Measurements from ENCODE around the gene LITAF. TPM values are rescaled to one million over a fixed set of nuclear protein-coding genes. Genes with fewer than 3 reads are reported as not detected.

The LITAF gene
- polyA plus RNA-seq, 3 donors: 67.9 to 118 (median 69.0) TPM

- H3K4me1 ChIP-seq (ENCODE audit: control insufficient read depth in 1 of 2, insufficient read depth in 2 of 2, low read length in 2 of 2): peaks cover 55 to 60% of the 10 kb centered on the region in 2 donors
- H4K20me1 ChIP-seq (ENCODE audit: insufficient read depth, low read length): no peaks in the 10 kb centered on the region
- H3K79me2 ChIP-seq (ENCODE audit: insufficient read depth, low read length): no peaks in the 10 kb centered on the region
- no peak overlapping the region for H3K4me2 ChIP-seq (replicated peaks; ENCODE audit: extremely low read depth, low read length, poor library complexity, severe bottlenecking)
- no peak for TF ChIP-seq CTCF (IDR thresholded peaks at IDR 0.05)
- intact Hi-C loops (cut with micrococcal nuclease): loop anchor here in 1 of 2 donors (5.0 kb wide), 1 partner anchor 53 kb away; no protein-coding TSS in a partner anchor
- H3K27me3 ChIP-seq (ENCODE audit: control insufficient read depth in 2 of 2, insufficient read depth in 2 of 2, low read length in 2 of 2): no peaks in the 10 kb centered on the region
- H3K9ac ChIP-seq (ENCODE audit: insufficient read depth, low read length, poor library complexity, severe bottlenecking): no peak overlapping the region
- peaks cover 61% of the 10 kb centered on the region for H3K4me1 Mint-ChIP-seq
- no peaks in the 10 kb centered on the region for H3K36me3 ChIP-seq (replicated peaks in 1 of 2; ENCODE audit: control insufficient read depth in 1 of 2, insufficient read depth in 2 of 2, low read length in 2 of 2)
- H3K27me3 Mint-ChIP-seq (ENCODE audit: low read depth in 3 of 3): peaks cover 1 to 34% (median 7%) of the 10 kb centered on the region in 3 donors
- H3K9me3 Mint-ChIP-seq: no peaks in the 10 kb centered on the region
- no peak for DNase-seq
- no peaks in the 10 kb centered on the region for H3K9me3 ChIP-seq (replicated peaks in 1 of 2; ENCODE audit: control insufficient read depth in 1 of 2, insufficient read depth in 1 of 2, low read length in 2 of 2)
- H3K4me3 Mint-ChIP-seq: no peak overlapping the region
- H3K27ac ChIP-seq (ENCODE audit: low read depth in 1 of 2, low read length in 2 of 2): no peak overlapping the region
- no peak overlapping the region for H2AFZ ChIP-seq (ENCODE audit: insufficient read depth, low read depth, low read length, poor library complexity, severe bottlenecking)
- peaks cover 0 to 6% of the 10 kb centered on the region in 2 donors for H3K36me3 Mint-ChIP-seq
- WGBS (ENCODE audit: insufficient coverage): 93% methylated on average over 2 of the region's 6 CpGs
- no peak overlapping the region for H3K4me3 ChIP-seq (replicated peaks in 1 of 3; ENCODE audit: low read depth in 2 of 3, low read length in 3 of 3)
- peak overlapping the region in 1 of 7 donors; percentile 53 for H3K27ac Mint-ChIP-seq
Measured at GRCh38 chr16:11630768-11631056, 44.0 kb upstream of the LITAF start.

GRCh38 chr16:11630046-11630767 is 43.5 kb upstream of the LITAF start:
- Mint-ChIP-seq H3K4me3 (peak overlapping the region; percentile 16 to 68), H3K36me3 (peaks cover 0 to 6% of the 10 kb centered on the region in 2 donors), H3K4me1 (peaks cover 66% of the 10 kb centered on the region), H3K9me3 (peaks cover 0 to under 1% (median 0%) of the 10 kb centered on the region in 7 donors), H3K27me3 (ENCODE audit: low read depth in 3 of 3) (peaks cover 1 to 30% (median 2%) of the 10 kb centered on the region in 3 donors), H3K27ac (peak overlapping the region in 6 of 7 donors; percentile 26 to 88 (median 63))
- Histone ChIP-seq H3K4me2 (replicated peaks; ENCODE audit: extremely low read depth, low read length, poor library complexity, severe bottlenecking) (no peak overlapping the region), H2AFZ (ENCODE audit: insufficient read depth, low read depth, low read length, poor library complexity, severe bottlenecking) (no peak overlapping the region), H3K4me3 (replicated peaks in 1 of 3; ENCODE audit: low read depth in 2 of 3, low read length in 3 of 3) (no peak overlapping the region), H3K4me1 (ENCODE audit: control insufficient read depth in 1 of 2, insufficient read depth in 2 of 2, low read length in 2 of 2) (peaks cover 60 to 65% of the 10 kb centered on the region in 2 donors), H4K20me1 (ENCODE audit: insufficient read depth, low read length) (no peaks in the 10 kb centered on the region), H3K36me3 (replicated peaks in 1 of 2; ENCODE audit: control insufficient read depth in 1 of 2, insufficient read depth in 2 of 2, low read length in 2 of 2) (no peaks in the 10 kb centered on the region), H3K27ac (ENCODE audit: low read depth in 1 of 2, low read length in 2 of 2) (no peak overlapping the region), H3K9me3 (replicated peaks in 1 of 2; ENCODE audit: control insufficient read depth in 1 of 2, insufficient read depth in 1 of 2, low read length in 2 of 2) (no peaks in the 10 kb centered on the region), H3K27me3 (ENCODE audit: control insufficient read depth in 2 of 2, insufficient read depth in 2 of 2, low read length in 2 of 2) (no peaks in the 10 kb centered on the region), H3K9ac (ENCODE audit: insufficient read depth, low read length, poor library complexity, severe bottlenecking) (no peak overlapping the region), H3K79me2 (ENCODE audit: insufficient read depth, low read length) (no peaks in the 10 kb centered on the region)
- no peak for TF ChIP-seq CTCF (IDR thresholded peaks at IDR 0.05)
- 68% methylated on average over 8 of the region's 12 CpGs for WGBS (ENCODE audit: insufficient coverage)
- no peak for DNase-seq
- intact Hi-C loops (cut with micrococcal nuclease): loop anchor here in 1 of 2 donors (5.0 kb wide), 1 partner anchor 53 kb away; no protein-coding TSS in a partner anchor

Measured in CD14-positive monocyte (primary cell).